ENCODE measurements around the gene RBP5. TPM values are rescaled to one million over a fixed set of nuclear protein-coding genes. Genes with fewer than 3 reads are reported as not detected.

The RBP5 gene
- total and polyA plus RNA-seq, 2 donors (not counting 1 experiment from before 2014, with no cell fraction given), result 1.1 TPM; not detected in 1

- Histone ChIP-seq H3K9ac (ENCODE audit: low read length) (no peak overlapping the region), H3K4me3 (ENCODE audit: control extremely low read depth in 1 of 5, extremely low read depth in 1 of 5, insufficient read depth in 1 of 5, low read depth in 2 of 5, low read length in 4 of 5) (no peak overlapping the region), H3K79me2 (ENCODE audit: control insufficient read depth, insufficient read depth, low read length) (no peaks in the 10 kb centered on the region), H4K20me1 (ENCODE audit: control insufficient read depth, insufficient read depth, low read length, poor library complexity, severe bottlenecking) (no peaks in the 10 kb centered on the region), H3K36me3 (replicated peaks in 1 of 2; ENCODE audit: control extremely low read depth in 1 of 2, control insufficient read depth in 1 of 2, extremely low read depth in 1 of 2, insufficient read depth in 2 of 2, low read length in 1 of 2) (peaks cover 0 to 3% of the 10 kb centered on the region in 2 experiments), H2AFZ (ENCODE audit: insufficient read depth, low read depth, low read length, poor library complexity, severe bottlenecking) (no peak overlapping the region), H3K4me1 (ENCODE audit: control insufficient read depth in 2 of 2, insufficient read depth in 2 of 2, low read length in 2 of 2) (no peaks in the 10 kb centered on the region), H3K4me2 (replicated peaks; ENCODE audit: low read depth, low read length, poor library complexity, severe bottlenecking) (no peak overlapping the region), H3K27ac (ENCODE audit: low read length in 2 of 2) (no peak overlapping the region), H3K27me3 (replicated peaks in 1 of 4; ENCODE audit: control extremely low read depth in 1 of 4, control insufficient read depth in 3 of 4, insufficient read depth in 4 of 4, low read length in 3 of 4) (no peaks in the 10 kb centered on the region), H3K9me3 (ENCODE audit: control extremely low read depth in 1 of 3, control insufficient read depth in 2 of 3, insufficient read depth in 1 of 3, low read length in 2 of 3) (no peaks in the 10 kb centered on the region)
- DNase-seq, result no peak
- Mint-ChIP-seq H3K9me3 (ENCODE audit: insufficient read depth) (no peaks in the 10 kb centered on the region), H3K4me1 (no peaks in the 10 kb centered on the region), H3K27me3 (no peaks in the 10 kb centered on the region), H3K27ac (no peak overlapping the region), H3K4me3 (no peak overlapping the region)
- ATAC-seq (ENCODE audit: low read depth), result no peak
- POLR2A ChIA-PET, result no interaction called here
- no peak for TF ChIP-seq EZH2 (IDR thresholded peaks at IDR 0.05; ENCODE audit: borderline replicate concordance, insufficient read depth, low read depth, low read length, poor library complexity, severe bottlenecking)
- TF ChIP-seq CTCF (IDR thresholded peaks at IDR 0.05), result no peak
- 74% methylated on average over 8 of the region's 9 CpGs for WGBS (ENCODE audit: insufficient coverage)
- CTCF ChIA-PET, result interaction anchor here (0.8 to 1.7 kb wide), 4 partner anchors 10 to 161 kb away, joined by 3 to 5 read pairs (median 4); partner anchors contain the start of gene C1RL
- intact Hi-C loops (cut with micrococcal nuclease), result no loop called here
Observed at GRCh38 chr12:7099290-7099996, 29.2 kb downstream of the RBP5 start.

- H3K27ac Mint-ChIP-seq, result no peak overlapping the region
- Histone ChIP-seq H3K4me1 (ENCODE audit: control insufficient read depth in 2 of 2, insufficient read depth in 2 of 2, low read length in 2 of 2) (peaks cover 0 to 9% of the 10 kb centered on the region in 2 donors), H3K9me3 (ENCODE audit: control extremely low read depth in 1 of 3, control insufficient read depth in 2 of 3, insufficient read depth in 1 of 3, low read length in 2 of 3) (no peaks in the 10 kb centered on the region), H3K4me3 (ENCODE audit: control extremely low read depth in 1 of 5, extremely low read depth in 1 of 5, insufficient read depth in 1 of 5, low read depth in 2 of 5, low read length in 4 of 5) (no peak overlapping the region), H3K4me2 (replicated peaks; ENCODE audit: low read depth, low read length, poor library complexity, severe bottlenecking) (no peak overlapping the region), H3K27me3 (replicated peaks in 1 of 4; ENCODE audit: control extremely low read depth in 1 of 4, control insufficient read depth in 3 of 4, insufficient read depth in 4 of 4, low read length in 3 of 4) (peaks cover 0 to 3% (median 0%) of the 10 kb centered on the region in 4 experiments), H3K36me3 (replicated peaks in 1 of 2; ENCODE audit: control extremely low read depth in 1 of 2, control insufficient read depth in 1 of 2, extremely low read depth in 1 of 2, insufficient read depth in 2 of 2, low read length in 1 of 2) (peaks cover 0 to 3% of the 10 kb centered on the region in 2 experiments), H3K79me2 (ENCODE audit: control insufficient read depth, insufficient read depth, low read length) (no peaks in the 10 kb centered on the region), H3K9ac (ENCODE audit: low read length) (no peak overlapping the region), H4K20me1 (ENCODE audit: control insufficient read depth, insufficient read depth, low read length, poor library complexity, severe bottlenecking) (no peaks in the 10 kb centered on the region), H2AFZ (ENCODE audit: insufficient read depth, low read depth, low read length, poor library complexity, severe bottlenecking) (no peak overlapping the region), H3K27ac (ENCODE audit: low read length in 2 of 2) (no peak overlapping the region)
- intact Hi-C loops (cut with micrococcal nuclease), result no loop called here
- no peaks in the 10 kb centered on the region for H3K27me3 Mint-ChIP-seq
- ChIA-PET POLR2A (no interaction called here), CTCF (interaction anchor here (1.3 kb wide), 1 partner anchor 173 kb away, joined by 5 read pairs; no protein-coding TSS in a partner anchor)
- WGBS (ENCODE audit: insufficient coverage), result 97% methylated on average over 19 of the region's 19 CpGs
- H3K9me3 Mint-ChIP-seq (ENCODE audit: insufficient read depth), result no peaks in the 10 kb centered on the region
- H3K4me1 Mint-ChIP-seq, result peaks cover 8% of the 10 kb centered on the region
- TF ChIP-seq CTCF (IDR thresholded peaks at IDR 0.05) (no peak), EZH2 (IDR thresholded peaks at IDR 0.05; ENCODE audit: borderline replicate concordance, insufficient read depth, low read depth, low read length, poor library complexity, severe bottlenecking) (no peak)
- H3K4me3 Mint-ChIP-seq, result no peak overlapping the region
- DNase-seq, result no peak
- no peak for ATAC-seq (ENCODE audit: low read depth)
Observed at GRCh38 chr12:7096979-7097378, 31.7 kb downstream of the RBP5 start.
